Left ventricle myocardium superior (tissue), 1 donor: ENCODE data around the gene POLR1H. TPM values are rescaled to one million over a fixed set of nuclear protein-coding genes. Genes with fewer than 3 reads are reported as not detected.

Experiments used
- ATAC-seq: fragments of 200-7000 bp; cut with Tn5 transposase; one replicate; pipeline ENCODE4 v1.9.1; 2020; ENCODE audit warnings: mild to moderate bottlenecking, moderate library complexity
- DNase-seq: peaks from one replicate; pipeline ENCODE4 v3.0.0-alpha.2; 2020
- intact Hi-C: fragments of 100-400 bp; cut with micrococcal nuclease; formaldehyde crosslinking; loops from one replicate; pipeline ENCODE4 v1.11.0; 2022
- total RNA-seq: library from RNA; stranded (reverse); fragmentation: NEBNext Ultra II Directional; extraction: Animal tissue kit (Norgen Biotek cat#: 25700); gene quantifications from one replicate; pipeline ENCODE4 v1.2.1, GENCODE V29; 2021
- donor health status: DM: no; HTN: yes; CAD: no; lungs with severe emphysema.

POLR1H gene
- total RNA-seq, 1 donor from 2014 or later, result 16.1 TPM

- DNase-seq (no peak), ATAC-seq (peak; percentile 48)
- intact Hi-C loops, result no loop called here
Measured at GRCh38 chr6:30091577-30092381, 30.7 kb downstream of the POLR1H start.

- ATAC-seq (no peak), DNase-seq (no peak)
- intact Hi-C loops, result no loop called here
Measured at GRCh38 chr6:30092852-30093543, 31.9 kb downstream of the POLR1H start.

- DNase-seq (no peak), ATAC-seq (no peak)
- intact Hi-C loops, result no loop called here
Measured at GRCh38 chr6:30093951-30094661, 33.0 kb downstream of the POLR1H start.

- DNase-seq (no peak), ATAC-seq (no peak)
- intact Hi-C loops, result no loop called here
Measured at GRCh38 chr6:30096829-30097228, 35.8 kb downstream of the POLR1H start.

GRCh38 chr6:30097902-30098768 lies 37.1 kb downstream of the POLR1H start:
- DNase-seq (no peak), ATAC-seq (no peak)
- intact Hi-C loops, result no loop called here

DNA sequence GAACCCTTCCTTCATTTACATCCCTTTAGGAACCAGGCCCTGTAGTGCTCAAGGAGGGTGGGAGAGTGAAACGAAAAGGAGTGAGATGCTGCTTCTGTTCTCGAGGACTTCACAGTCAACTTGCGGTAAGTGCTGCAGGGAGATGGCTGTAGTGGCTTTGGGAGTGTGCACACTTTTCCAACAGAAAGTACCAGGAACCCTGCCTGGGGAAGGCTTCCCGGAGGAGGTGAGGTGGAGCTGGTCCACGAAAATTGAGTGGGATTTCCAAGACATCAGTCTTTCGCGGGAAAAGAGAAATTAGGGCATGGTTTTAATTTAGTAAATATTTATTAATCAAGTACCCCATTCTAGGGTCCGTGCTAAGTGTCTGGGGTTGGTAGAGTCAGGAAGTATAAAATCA lies 39.1 kb downstream of the POLR1H start:
- intact Hi-C loops, result no loop called here
- ATAC-seq (no peak), DNase-seq (no peak)

DNA sequence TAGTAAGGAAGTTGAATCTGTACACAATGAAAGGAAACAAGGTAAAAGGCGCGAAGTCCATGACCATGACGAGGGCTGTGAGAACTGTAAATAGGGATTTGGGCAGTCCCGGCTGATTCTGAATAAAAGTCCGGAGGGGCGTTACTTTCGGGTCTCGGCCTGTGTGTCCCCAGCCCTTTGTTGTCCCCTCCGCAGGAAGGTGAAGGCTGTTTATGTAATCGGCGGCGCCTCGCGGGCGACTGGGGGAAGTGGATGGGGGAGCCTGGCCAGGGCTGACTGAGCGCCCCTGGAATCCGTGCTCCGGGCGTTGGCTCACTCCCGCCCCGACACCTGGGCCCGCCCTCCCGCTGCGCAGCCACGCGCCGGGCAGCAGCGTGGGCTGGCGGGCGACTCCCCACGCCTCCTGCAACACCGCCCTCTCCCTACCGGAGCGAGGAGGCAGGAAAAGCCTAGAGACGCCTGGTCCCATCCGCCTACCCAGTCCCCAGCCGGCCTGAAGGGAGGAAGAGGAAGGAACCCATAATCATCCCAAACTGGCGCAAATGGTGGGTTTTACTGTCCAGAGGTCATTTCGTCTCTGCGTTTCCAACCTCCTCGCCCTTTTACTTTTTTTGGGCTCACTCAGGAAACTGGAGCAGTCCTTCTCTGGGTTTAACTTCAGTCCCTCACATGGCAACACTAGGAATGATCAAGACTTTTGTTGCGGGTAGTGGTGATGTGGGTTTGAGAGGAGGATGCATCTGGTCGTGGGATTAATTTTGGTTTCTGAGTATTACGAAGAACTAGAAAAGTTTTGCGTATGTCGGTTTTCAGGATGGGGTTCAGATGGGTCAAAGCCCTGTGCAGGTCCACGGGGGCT lies 39.7 kb downstream of the POLR1H start:
- DNase-seq (peak; percentile 40), ATAC-seq (peak; percentile 47)
- intact Hi-C loops, result no loop called here

DNA sequence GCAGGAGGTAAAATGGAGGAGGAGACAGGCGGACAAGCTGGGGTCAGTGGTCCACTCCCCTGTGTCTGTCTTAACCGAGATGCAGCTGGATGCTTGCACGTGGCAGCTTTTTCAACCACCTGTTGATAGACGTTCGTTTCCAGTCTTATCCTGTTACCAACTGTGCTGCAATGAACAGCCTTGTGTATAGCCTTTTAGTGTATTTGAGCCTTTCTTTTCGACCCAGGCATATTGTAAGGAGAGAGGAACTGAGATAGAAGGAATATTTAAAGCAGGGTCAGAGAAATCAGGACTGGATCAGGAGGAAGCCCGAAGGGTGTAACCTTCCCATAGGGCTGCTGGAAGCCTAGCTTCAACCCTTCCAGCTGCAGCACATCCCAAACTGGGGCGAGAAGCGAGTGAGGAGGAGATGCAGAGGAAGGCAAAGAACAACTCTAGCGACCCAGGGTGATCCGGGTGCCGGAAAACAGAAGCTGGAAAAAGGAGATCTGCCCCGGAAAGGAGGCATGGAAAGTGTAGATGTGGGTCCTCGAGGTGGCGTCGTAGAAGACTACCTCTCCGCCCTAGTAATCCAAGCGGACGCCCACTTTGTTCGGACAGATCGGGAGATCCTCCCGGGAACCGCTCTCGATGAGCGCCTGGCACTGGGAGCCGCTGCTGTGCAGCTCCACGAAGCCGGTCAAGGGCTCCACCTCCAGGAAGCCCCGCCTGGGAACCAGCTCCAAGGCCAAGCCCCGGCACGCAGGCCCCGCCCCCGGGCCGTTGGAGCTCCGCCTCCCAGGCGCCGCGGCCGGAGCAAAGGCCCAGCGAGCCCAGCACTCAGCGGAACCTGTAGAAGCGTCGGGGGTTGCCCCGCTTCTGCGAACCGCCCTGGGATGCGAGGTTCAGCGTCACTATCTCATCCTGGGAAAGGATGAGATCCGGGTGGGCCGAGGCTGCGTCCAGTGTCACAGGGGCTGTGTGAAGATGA lies 40.7 kb downstream of the POLR1H start:
- DNase-seq, result peak; percentile 96
- intact Hi-C loops, result no loop called here
- ATAC-seq, result peak; percentile 98

GRCh38 chr6:30102414-30102969 lies 41.4 kb downstream of the POLR1H start:
- intact Hi-C loops, result no loop called here
- peak; percentile 12 for ATAC-seq
- no peak for DNase-seq

DNA sequence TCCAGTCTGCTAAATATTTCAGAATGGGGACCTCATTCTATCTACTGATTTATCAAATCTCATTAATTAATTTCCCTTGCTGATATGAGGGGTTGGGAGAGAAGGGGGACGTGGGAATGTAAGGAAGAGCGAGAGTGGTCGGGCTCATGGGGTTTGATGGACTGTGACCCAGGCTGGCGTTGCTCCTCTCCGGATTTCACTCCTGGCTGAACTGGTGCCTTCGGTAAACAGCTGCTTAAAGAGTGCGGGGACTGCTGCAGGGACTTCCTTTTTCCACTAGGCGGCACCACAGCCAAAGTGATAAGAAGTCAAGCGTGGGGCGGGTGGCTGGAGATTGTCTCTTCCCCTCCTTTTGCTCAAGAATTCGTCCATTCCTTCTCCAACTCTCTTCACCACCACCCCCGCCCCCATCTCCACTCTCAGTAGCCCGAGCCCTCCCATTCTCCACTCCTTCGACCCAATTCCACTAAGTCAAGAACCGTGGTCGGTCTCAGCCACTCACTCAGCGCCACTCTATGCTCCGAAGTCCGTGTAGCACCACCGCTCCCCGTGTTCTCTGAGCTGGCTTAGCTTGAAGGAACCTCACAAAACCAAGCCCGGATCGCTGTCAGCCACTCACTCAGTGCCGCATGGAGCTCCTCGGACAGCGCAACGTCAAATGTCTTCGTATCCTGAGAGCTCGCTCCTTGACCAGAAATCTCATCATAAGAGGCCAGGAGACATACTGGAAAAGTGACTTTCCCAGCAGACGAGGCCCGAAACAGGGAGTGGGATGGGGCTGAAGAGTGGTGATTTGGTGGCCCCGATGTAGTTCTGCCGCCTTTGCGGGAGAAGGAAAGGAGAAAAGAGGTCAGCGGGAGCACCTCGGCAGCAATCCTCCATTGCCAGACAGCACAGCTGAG lies 42.2 kb downstream of the POLR1H start:
- peak; percentile 85 for DNase-seq
- intact Hi-C loops, result no loop called here
- peak; percentile 85 for ATAC-seq

DNA sequence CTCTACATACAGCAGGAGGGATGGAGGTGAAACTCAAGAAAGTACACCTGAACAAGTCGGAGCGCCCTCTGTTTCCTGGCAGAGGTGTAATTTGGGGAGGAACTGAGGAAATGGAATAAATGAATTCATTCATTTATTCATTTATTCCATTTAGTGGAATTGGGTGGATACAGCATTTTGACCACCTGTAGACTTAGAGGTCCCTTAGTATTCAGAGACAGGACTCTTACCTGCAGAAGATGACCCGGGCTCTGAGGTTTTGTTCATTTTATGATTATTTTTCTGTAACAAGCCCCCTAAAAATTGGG lies 42.8 kb downstream of the POLR1H start:
- ATAC-seq, result no peak
- DNase-seq, result no peak
- intact Hi-C loops, result no loop called here

DNA sequence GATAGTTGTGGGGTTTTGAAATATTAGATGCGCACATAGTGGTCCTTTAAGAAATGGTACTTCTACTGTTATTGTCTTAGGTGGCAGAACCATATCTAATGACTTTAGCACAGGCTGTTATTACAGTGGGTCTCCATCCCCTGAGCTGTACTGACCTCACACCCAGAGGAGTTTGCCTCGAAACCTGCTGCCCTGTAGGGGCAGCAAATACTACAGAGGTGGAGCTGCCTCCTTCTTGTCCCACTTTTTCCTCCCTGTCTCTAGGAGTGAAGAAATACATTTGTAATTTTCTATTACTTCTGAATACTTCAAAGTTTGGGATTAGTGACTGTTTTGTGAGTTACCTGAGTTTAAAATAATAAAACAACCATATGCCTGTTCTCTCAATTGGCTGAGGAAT lies 43.6 kb downstream of the POLR1H start:
- intact Hi-C loops, result no loop called here
- ATAC-seq (no peak), DNase-seq (no peak)

- intact Hi-C loops, result no loop called here
- no peak for ATAC-seq
Measured at GRCh38 chr6:30111266-30111856, 50.3 kb downstream of the POLR1H start.

GRCh38 chr6:30112402-30112994 lies 51.4 kb downstream of the POLR1H start:
- DNase-seq (no peak), ATAC-seq (no peak)
- intact Hi-C loops, result no loop called here

More at GRCh38 chr6:30111266-30111856, 50.3 kb downstream of the POLR1H start:
- no peak for DNase-seq

GRCh38 chr6:30113003-30113759 lies 52.1 kb downstream of the POLR1H start, which contains the start of gene TRIM31:
TSS of gene TRIM31 (minus strand) at chr6:30113090. CDS start at chr6:30112805, 285 bp downstream.
- intact Hi-C loops, result no loop called here
- DNase-seq (no peak), ATAC-seq (no peak)
